GM23338 (cell line): Measurements from ENCODE around the gene MFNG. TPM values are rescaled to one million over a fixed set of nuclear protein-coding genes. Genes with fewer than 3 reads are reported as not detected.
A peak's percentile ranks its signal among the peaks of the same experiment; 100 is the strongest.

Experiments
- ATAC-seq: fragments of 200-7000 bp; cut with Tn5 transposase; 3 replicates; pipeline ENCODE4 v1.9.1; 2020
- DNase-seq: peaks from one replicate; pipeline ENCODE4 v3.0.0-alpha.2; 2015; ENCODE audit warnings: low spot score
- H2AFZ ChIP-seq: fragments of 200-600 bp; sonication (generic); 2 replicates; pipeline ENCODE4 v1.8.0; 2016; ENCODE audit warnings: antibody characterized with exemption, mild to moderate bottlenecking, moderate library complexity
- H3F3A ChIP-seq: fragments of 200-600 bp; sonication (generic); replicated peaks from 2 replicates; pipeline ENCODE4 v1.8.0; 2017; ENCODE audit warnings: antibody characterized with exemption, mixed run types, low read depth
- H3K27ac ChIP-seq: fragments of 200-600 bp; sonication (generic); 2 replicates; pipeline ENCODE4 v1.6.1; 2016; ENCODE audit warnings: low read depth
- H3K27me3 ChIP-seq: fragments of 200-600 bp; sonication (generic); 2 replicates; pipeline ENCODE4 v1.8.0; 2016; ENCODE audit warnings: mild to moderate bottlenecking, mixed run types, moderate library complexity; ENCODE audit not compliant: insufficient read depth
- H3K36me3 ChIP-seq: fragments of 200-600 bp; sonication (generic); 2 replicates; pipeline ENCODE4 v1.8.0; 2016; ENCODE audit warnings: mild to moderate bottlenecking; ENCODE audit not compliant: insufficient read depth
- H3K4me1 ChIP-seq: fragments of 200-600 bp; sonication (generic); 2 replicates; pipeline ENCODE4 v1.8.0; 2016; ENCODE audit warnings: mild to moderate bottlenecking, moderate library complexity; ENCODE audit not compliant: insufficient read depth
- H3K4me2 ChIP-seq: fragments of 200-600 bp; sonication (generic); 2 replicates; pipeline ENCODE4 v1.7.1; 2017; ENCODE audit warnings: mixed run types
- H3K4me3 ChIP-seq: fragments of 200-600 bp; sonication (generic); 2 replicates; pipeline ENCODE4 v1.6.1; 2016; ENCODE audit warnings: mixed run types
- H3K79me2 ChIP-seq: fragments of 200-600 bp; sonication (generic); replicated peaks from 2 replicates; pipeline ENCODE4 v1.8.0; 2017; ENCODE audit warnings: mild to moderate bottlenecking; ENCODE audit not compliant: insufficient read depth
- H3K9me2 ChIP-seq: fragments of 200-600 bp; sonication (generic); 2 replicates; pipeline ENCODE4 v1.8.0; 2017; ENCODE audit not compliant: insufficient read depth
- H4K20me1 ChIP-seq: fragments of 200-600 bp; sonication (generic); replicated peaks from 2 replicates; pipeline ENCODE4 v1.8.0; 2017; ENCODE audit warnings: mild to moderate bottlenecking; ENCODE audit not compliant: insufficient read depth
- H3K27ac Mint-ChIP-seq: 2 replicates; pipeline ENCODE4 v1.8.0; 2020; ENCODE audit warnings: inconsistent platforms, mild to moderate bottlenecking, moderate library complexity, mixed read lengths
- H3K27me3 Mint-ChIP-seq: 3 replicates; pipeline ENCODE4 v1.8.0; 2022; ENCODE audit warnings: low read depth, mild to moderate bottlenecking, moderate library complexity, mixed read lengths, inconsistent platforms; ENCODE audit not compliant: insufficient read depth, poor library complexity
- H3K36me3 Mint-ChIP-seq: 3 replicates; pipeline ENCODE4 v1.8.0; 2021; ENCODE audit warnings: low read depth, mild to moderate bottlenecking, inconsistent platforms, moderate library complexity, mixed read lengths
- H3K4me1 Mint-ChIP-seq: 3 replicates; pipeline ENCODE4 v1.8.0; 2020; ENCODE audit warnings: mild to moderate bottlenecking, inconsistent platforms, mixed read lengths
- H3K4me3 Mint-ChIP-seq: 3 replicates; pipeline ENCODE4 v1.8.0; 2021; ENCODE audit warnings: moderate library complexity, mild to moderate bottlenecking, inconsistent platforms, mixed read lengths
- H3K9me3 Mint-ChIP-seq: 3 replicates; pipeline ENCODE4 v1.8.0; 2020; ENCODE audit warnings: moderate library complexity, mild to moderate bottlenecking, inconsistent platforms, mixed read lengths
- CREB1 ChIP-seq: fragments of 250-450 bp; sonication (Bioruptor Pico); IDR thresholded peaks from 2 replicates; pipeline ENCODE4 v1.5.0; 2020; ENCODE audit warnings: low read depth, mild to moderate bottlenecking, moderate library complexity
- CTCF ChIP-seq, 2 experiments: fragments of 200-600 bp in 1 of 2; sonication (generic) in 1 of 2; conservative IDR thresholded peaks; 2 replicates each; pipeline versions ENCODE4 v1.5.1 to v1.6.1; 2016 to 2017; ENCODE audit warnings: antibody characterized with exemption in 2 of 2, low read depth in 2 of 2, mild to moderate bottlenecking in 2 of 2, moderate library complexity in 1 of 2
- ETS1 ChIP-seq: IDR thresholded peaks from 2 replicates; pipeline ENCODE4 v1.6.1; 2016; ENCODE audit warnings: antibody characterized with exemption
- EZH2 ChIP-seq: fragments of 200-600 bp; sonication (generic); IDR thresholded peaks from one replicate; pipeline ENCODE4 v1.8.0; 2017; ENCODE audit warnings: antibody characterized with exemption, mild to moderate bottlenecking, low read depth; ENCODE audit not compliant: unreplicated experiment
- EZH2phosphoT487 ChIP-seq: fragments of 200-600 bp; sonication (generic); IDR thresholded peaks from one replicate; pipeline ENCODE4 v1.8.1; 2018; ENCODE audit warnings: antibody characterized with exemption; ENCODE audit not compliant: unreplicated experiment
- JUNB ChIP-seq: IDR thresholded peaks from one replicate; pipeline ENCODE4 v1.6.1; 2016; ENCODE audit warnings: antibody characterized with exemption; ENCODE audit not compliant: unreplicated experiment
- NANOG ChIP-seq: IDR thresholded peaks from 2 replicates; pipeline ENCODE4 v1.6.1; 2016; ENCODE audit warnings: antibody characterized with exemption, borderline replicate concordance
- POLR2AphosphoS5 ChIP-seq: IDR thresholded peaks from 2 replicates; pipeline ENCODE4 v1.6.1; 2016; ENCODE audit warnings: antibody characterized with exemption, low read depth
- REST ChIP-seq: IDR thresholded peaks from one replicate; pipeline ENCODE4 v1.6.1; 2018; ENCODE audit warnings: antibody characterized with exemption; ENCODE audit not compliant: unreplicated experiment
- STAT1 ChIP-seq: IDR thresholded peaks from one replicate; pipeline ENCODE4 v1.6.1; 2016; ENCODE audit warnings: antibody characterized with exemption; ENCODE audit not compliant: unreplicated experiment
- ZNF114 ChIP-seq: fragments of 250-450 bp; sonication (Bioruptor Pico); IDR thresholded peaks from 2 replicates; pipeline ENCODE4 v1.5.0; 2020; ENCODE audit warnings: mild to moderate bottlenecking, moderate library complexity
- ZNF331 ChIP-seq: fragments of 250-450 bp; sonication (Bioruptor Pico); IDR thresholded peaks from 2 replicates; pipeline ENCODE4 v1.5.0; 2020; ENCODE audit warnings: low read depth, mild to moderate bottlenecking, moderate library complexity
- polyA plus RNA-seq: library from polyadenylated mRNA; unstranded; fragments of >200 nt; fragmentation: Nextera tagmentation; extraction: Ambion mirVana; gene quantifications from 2 replicates; pipeline ENCODE4 v1.2.1, GENCODE V29; 2016
- total RNA-seq: library from RNA; depleted of rRNA; stranded (reverse); fragments of >200 nt; shearing (Covaris generic); gene quantifications from 2 replicates; pipeline ENCODE4 v1.2.3, GENCODE V29; 2014
- TF ChIP-seq, protein P1 (sequence below): fragments of 250-450 bp; sonication (Bioruptor Pico); IDR thresholded peaks from 2 replicates; pipeline ENCODE4 v1.5.0; 2020; ENCODE audit warnings: mild to moderate bottlenecking, moderate library complexity

MFNG gene
- total and polyA plus RNA-seq, 2 experiments from 2014 or later = 1.4 to 1.9 TPM

GRCh38 chr22:37425800-37426705, 60.1 kb downstream of the MFNG start:
- no peaks in the 10 kb centered on the region for H3K36me3 Mint-ChIP-seq
- Histone ChIP-seq H3K79me2 (no peaks in the 10 kb centered on the region), H3K27ac (no peak overlapping the region), H3K36me3 (no peaks in the 10 kb centered on the region), H4K20me1 (no peaks in the 10 kb centered on the region; the same call in 1 of the 2 replicates), H3K4me3 (peak overlapping the region; percentile 62), H2AFZ (peak overlapping the region; percentile 81), H3K4me2 (peak overlapping the region; percentile 84), H3F3A (peaks cover 10% of the 10 kb centered on the region), H3K4me1 (peaks cover 5% of the 10 kb centered on the region), H3K9me2 (no peaks in the 10 kb centered on the region), H3K27me3 (peaks cover 61% of the 10 kb centered on the region)
- peak overlapping the region; percentile 60 for H3K4me3 Mint-ChIP-seq
- peaks cover 15% of the 10 kb centered on the region for H3K4me1 Mint-ChIP-seq
- DNase-seq (peak; percentile 70), ATAC-seq (peak; percentile 66)
- TF ChIP-seq ETS1 (no peak), REST (no peak), EZH2 (no peak), ZNF114 (CRISPR knock-in tag) (no peak), CTCF (conservative IDR thresholded peaks at IDR 0.05; ENCODE audit: low read depth in 2 of 2) (no peak), POLR2AphosphoS5 (no peak), NANOG (no peak), ZNF331 (no peak), STAT1 (no peak), JUNB (no peak), EZH2phosphoT487 (no peak), CREB1 (CRISPR knock-in tag) (no peak)
- TF ChIP-seq, protein P1, sequence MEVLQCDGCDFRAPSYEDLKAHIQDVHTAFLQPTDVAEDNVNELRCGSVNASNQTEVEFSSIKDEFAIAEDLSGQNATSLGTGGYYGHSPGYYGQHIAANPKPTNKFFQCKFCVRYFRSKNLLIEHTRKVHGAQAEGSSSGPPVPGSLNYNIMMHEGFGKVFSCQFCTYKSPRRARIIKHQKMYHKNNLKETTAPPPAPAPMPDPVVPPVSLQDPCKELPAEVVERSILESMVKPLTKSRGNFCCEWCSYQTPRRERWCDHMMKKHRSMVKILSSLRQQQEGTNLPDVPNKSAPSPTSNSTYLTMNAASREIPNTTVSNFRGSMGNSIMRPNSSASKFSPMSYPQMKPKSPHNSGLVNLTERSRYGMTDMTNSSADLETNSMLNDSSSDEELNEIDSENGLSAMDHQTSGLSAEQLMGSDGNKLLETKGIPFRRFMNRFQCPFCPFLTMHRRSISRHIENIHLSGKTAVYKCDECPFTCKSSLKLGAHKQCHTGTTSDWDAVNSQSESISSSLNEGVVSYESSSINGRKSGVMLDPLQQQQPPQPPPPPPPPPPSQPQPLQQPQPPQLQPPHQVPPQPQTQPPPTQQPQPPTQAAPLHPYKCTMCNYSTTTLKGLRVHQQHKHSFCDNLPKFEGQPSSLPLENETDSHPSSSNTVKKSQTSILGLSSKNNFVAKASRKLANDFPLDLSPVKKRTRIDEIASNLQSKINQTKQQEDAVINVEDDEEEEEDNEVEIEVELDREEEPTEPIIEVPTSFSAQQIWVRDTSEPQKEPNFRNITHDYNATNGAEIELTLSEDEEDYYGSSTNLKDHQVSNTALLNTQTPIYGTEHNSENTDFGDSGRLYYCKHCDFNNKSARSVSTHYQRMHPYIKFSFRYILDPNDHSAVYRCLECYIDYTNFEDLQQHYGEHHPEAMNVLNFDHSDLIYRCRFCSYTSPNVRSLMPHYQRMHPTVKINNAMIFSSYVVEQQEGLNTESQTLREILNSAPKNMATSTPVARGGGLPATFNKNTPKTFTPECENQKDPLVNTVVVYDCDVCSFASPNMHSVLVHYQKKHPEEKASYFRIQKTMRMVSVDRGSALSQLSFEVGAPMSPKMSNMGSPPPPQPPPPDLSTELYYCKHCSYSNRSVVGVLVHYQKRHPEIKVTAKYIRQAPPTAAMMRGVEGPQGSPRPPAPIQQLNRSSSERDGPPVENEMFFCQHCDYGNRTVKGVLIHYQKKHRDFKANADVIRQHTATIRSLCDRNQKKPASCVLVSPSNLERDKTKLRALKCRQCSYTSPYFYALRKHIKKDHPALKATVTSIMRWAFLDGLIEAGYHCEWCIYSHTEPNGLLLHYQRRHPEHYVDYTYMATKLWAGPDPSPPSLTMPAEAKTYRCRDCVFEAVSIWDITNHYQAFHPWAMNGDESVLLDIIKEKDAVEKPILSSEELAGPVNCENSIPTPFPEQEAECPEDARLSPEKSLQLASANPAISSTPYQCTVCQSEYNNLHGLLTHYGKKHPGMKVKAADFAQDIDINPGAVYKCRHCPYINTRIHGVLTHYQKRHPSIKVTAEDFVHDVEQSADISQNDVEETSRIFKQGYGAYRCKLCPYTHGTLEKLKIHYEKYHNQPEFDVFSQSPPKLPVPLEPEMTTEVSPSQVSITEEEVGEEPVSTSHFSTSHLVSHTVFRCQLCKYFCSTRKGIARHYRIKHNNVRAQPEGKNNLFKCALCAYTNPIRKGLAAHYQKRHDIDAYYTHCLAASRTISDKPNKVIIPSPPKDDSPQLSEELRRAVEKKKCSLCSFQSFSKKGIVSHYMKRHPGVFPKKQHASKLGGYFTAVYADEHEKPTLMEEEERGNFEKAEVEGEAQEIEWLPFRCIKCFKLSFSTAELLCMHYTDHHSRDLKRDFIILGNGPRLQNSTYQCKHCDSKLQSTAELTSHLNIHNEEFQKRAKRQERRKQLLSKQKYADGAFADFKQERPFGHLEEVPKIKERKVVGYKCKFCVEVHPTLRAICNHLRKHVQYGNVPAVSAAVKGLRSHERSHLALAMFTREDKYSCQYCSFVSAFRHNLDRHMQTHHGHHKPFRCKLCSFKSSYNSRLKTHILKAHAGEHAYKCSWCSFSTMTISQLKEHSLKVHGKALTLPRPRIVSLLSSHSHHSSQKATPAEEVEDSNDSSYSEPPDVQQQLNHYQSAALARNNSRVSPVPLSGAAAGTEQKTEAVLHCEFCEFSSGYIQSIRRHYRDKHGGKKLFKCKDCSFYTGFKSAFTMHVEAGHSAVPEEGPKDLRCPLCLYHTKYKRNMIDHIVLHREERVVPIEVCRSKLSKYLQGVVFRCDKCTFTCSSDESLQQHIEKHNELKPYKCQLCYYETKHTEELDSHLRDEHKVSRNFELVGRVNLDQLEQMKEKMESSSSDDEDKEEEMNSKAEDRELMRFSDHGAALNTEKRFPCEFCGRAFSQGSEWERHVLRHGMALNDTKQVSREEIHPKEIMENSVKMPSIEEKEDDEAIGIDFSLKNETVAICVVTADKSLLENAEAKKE (CRISPR knock-in tag) = no peak
- H3K27me3 Mint-ChIP-seq = peaks cover 50% of the 10 kb centered on the region
- no peaks in the 10 kb centered on the region for H3K9me3 Mint-ChIP-seq
- H3K27ac Mint-ChIP-seq = no peak overlapping the region
